Measurements from ENCODE around the gene MYH3.

MYH3 gene

GRCh38 chr17:10663231-10663630, 6.1 kb upstream of the MYH3 start:
- no peak overlapping the region for H3K27ac ChIP-seq
- TF ChIP-seq CTCF (conservative IDR thresholded peaks at IDR 0.05) (no peak), ZFX (IDR thresholded peaks at IDR 0.05) (no peak)

GRCh38 chr17:10661437-10661836, 4.3 kb upstream of the MYH3 start:
- no peak for TF ChIP-seq ZFX (IDR thresholded peaks at IDR 0.05)
- no peak for TF ChIP-seq CTCF (conservative IDR thresholded peaks at IDR 0.05)
- H3K27ac ChIP-seq = no peak overlapping the region

- TF ChIP-seq CTCF (conservative IDR thresholded peaks at IDR 0.05) (no peak), ZFX (IDR thresholded peaks at IDR 0.05) (no peak)
- H3K27ac ChIP-seq = no peak overlapping the region
Measured at GRCh38 chr17:10657879-10658278, 770 bp upstream of the MYH3 start.

- no peak overlapping the region for H3K27ac ChIP-seq
Measured at GRCh38 chr17:10653987-10654386, 3.1 kb downstream of the MYH3 start.

GRCh38 chr17:10652984-10653659, 4.0 kb downstream of the MYH3 start:
- H3K27ac ChIP-seq = no peak overlapping the region
- TF ChIP-seq CTCF (conservative IDR thresholded peaks at IDR 0.05) (no peak), ZFX (IDR thresholded peaks at IDR 0.05) (no peak)

More at GRCh38 chr17:10653987-10654386, 3.1 kb downstream of the MYH3 start:
- no peak for TF ChIP-seq CTCF (conservative IDR thresholded peaks at IDR 0.05)
- no peak for TF ChIP-seq ZFX (IDR thresholded peaks at IDR 0.05)

GRCh38 chr17:10651927-10652326, 5.2 kb downstream of the MYH3 start:
- H3K27ac ChIP-seq = no peak overlapping the region
- TF ChIP-seq CTCF (conservative IDR thresholded peaks at IDR 0.05) (no peak), ZFX (IDR thresholded peaks at IDR 0.05) (no peak)

- H3K27ac ChIP-seq = no peak overlapping the region
- TF ChIP-seq ZFX (IDR thresholded peaks at IDR 0.05) (no peak), CTCF (conservative IDR thresholded peaks at IDR 0.05) (no peak)
Measured at GRCh38 chr17:10649602-10650001, 7.5 kb downstream of the MYH3 start.

Measured in C4-2B (cell line).